HepG2 (cell line): ENCODE measurements around the gene RTN4. TPM values are rescaled to one million over a fixed set of nuclear protein-coding genes. Genes with fewer than 3 reads are reported as not detected.

Experiments
- BRCA1 ChIP-seq: sonication (generic); formaldehyde crosslinking; IDR thresholded peaks from 2 replicates; pipeline ENCODE4 v1.4.0; 2020; ENCODE audit warnings: missing genetic modification reagents
- CHD2 ChIP-seq: IDR thresholded peaks from 2 replicates; pipeline ENCODE4 v1.6.1; 2011; ENCODE audit warnings: low read depth, low read length, improper control_type of control experiment
- FIP1L1 ChIP-seq: fragments of 200-400 bp; formaldehyde crosslinking; IDR thresholded peaks from 2 replicates; pipeline ENCODE4 v1.6.1; 2018; ENCODE audit warnings: low read depth, mild to moderate bottlenecking, low read length, moderate library complexity, borderline replicate concordance; ENCODE audit not compliant: insufficient read depth
- IRF9 ChIP-seq: sonication (generic); formaldehyde crosslinking; IDR thresholded peaks from 2 replicates; pipeline ENCODE4 v1.8.0; 2022; ENCODE audit warnings: missing genetic modification reagents, mild to moderate bottlenecking, borderline replicate concordance
- KDM6A ChIP-seq: IDR thresholded peaks from 2 replicates; pipeline ENCODE4 v1.6.1; 2016; ENCODE audit warnings: low read depth
- NPAS2 ChIP-seq: sonication (generic); formaldehyde crosslinking; IDR thresholded peaks from 2 replicates; pipeline ENCODE4 v1.8.0; 2022; ENCODE audit warnings: mild to moderate bottlenecking, missing genetic modification reagents, borderline replicate concordance
- PHF20 ChIP-seq: sonication (generic); formaldehyde crosslinking; IDR thresholded peaks from 2 replicates; pipeline ENCODE4 v1.5.0; 2020; ENCODE audit warnings: mild to moderate bottlenecking, missing genetic modification reagents
- POLR2AphosphoS2 ChIP-seq: IDR thresholded peaks from 2 replicates; pipeline ENCODE4 v1.6.1; 2011; ENCODE audit warnings: low read depth, low read length, improper control_type of control experiment
- TARDBP ChIP-seq: sonication (generic); formaldehyde crosslinking; IDR thresholded peaks from 2 replicates; pipeline ENCODE4 v1.8.0; 2022; ENCODE audit warnings: mild to moderate bottlenecking, missing genetic modification reagents
- TFE3 ChIP-seq: IDR thresholded peaks from 2 replicates; pipeline ENCODE4 v1.6.1; 2016
- ZHX2 ChIP-seq, 2 experiments: sonication (generic) in 1 of 2; formaldehyde crosslinking in 1 of 2; IDR thresholded peaks; 2 replicates each; pipeline versions ENCODE4 v1.6.1 to v1.9.0; 2014 to 2022; ENCODE audit warnings: antibody characterized with exemption in 1 of 2, borderline replicate concordance in 1 of 2, inconsistent platforms in 1 of 2, low read depth in 1 of 2, missing genetic modification reagents in 1 of 2
- ZNF17 ChIP-seq: sonication (generic); formaldehyde crosslinking; IDR thresholded peaks from 2 replicates; pipeline ENCODE4 v1.5.0; 2020; ENCODE audit warnings: mild to moderate bottlenecking, missing genetic modification reagents
- ZNF225 ChIP-seq: sonication (generic); formaldehyde crosslinking; IDR thresholded peaks from 2 replicates; pipeline ENCODE4 v1.4.0; 2020; ENCODE audit warnings: mild to moderate bottlenecking, missing genetic modification reagents
- ZNF281 ChIP-seq: sonication (generic); formaldehyde crosslinking; IDR thresholded peaks from 2 replicates; pipeline ENCODE4 v1.4.0; 2020; ENCODE audit warnings: missing genetic modification reagents, borderline replicate concordance
- ZNF543 ChIP-seq: sonication (generic); formaldehyde crosslinking; IDR thresholded peaks from 2 replicates; pipeline ENCODE4 v1.4.0; 2020; ENCODE audit warnings: mild to moderate bottlenecking, missing genetic modification reagents
- ZNF546 ChIP-seq: sonication (generic); formaldehyde crosslinking; conservative IDR thresholded peaks from 2 replicates; pipeline ENCODE4 v1.8.1; 2023; ENCODE audit warnings: mild to moderate bottlenecking, missing genetic modification reagents
- ZNF781 ChIP-seq: sonication (generic); formaldehyde crosslinking; IDR thresholded peaks from 2 replicates; pipeline ENCODE4 v1.5.1; 2020; ENCODE audit warnings: borderline replicate concordance, mild to moderate bottlenecking, missing genetic modification reagents; ENCODE audit errors: not compliant biosample characterization
- polyA plus RNA-seq, 8 experiments: library from polyadenylated mRNA; depleted of rRNA in 3 of 8; stranded (reverse) in 7 of 8; unstranded in 1 of 8; fragments of >200 nt; fragmentation: Illumina TruSeq in 4 of 8; extraction: Trizol in 4 of 8; gene quantifications; 2 replicates each; pipeline versions ENCODE4 v1.2.1 to v1.2.3, GENCODE V29; 2011 to 2016; ENCODE audit warnings: low read depth in 4 of 8, missing spikeins in 1 of 8, mixed read lengths in 1 of 8; ENCODE audit not compliant: insufficient read depth in 1 of 8
- total RNA-seq, 5 experiments: library from RNA; depleted of rRNA; stranded (reverse); fragments of >200 nt; fragmentation: Illumina TruSeq; extraction: Trizol; gene quantifications; 2 replicates each; pipeline ENCODE4 v1.2.3, GENCODE V29; 2016; ENCODE audit warnings: low read depth in 1 of 5

Gene RTN4
- total and polyA plus RNA-seq, 2 of the 13 experiments (the other 11 are each of a cell fraction or from before 2014, with no cell fraction given): 98.4 to 133 TPM

- TF ChIP-seq ZHX2 (IDR thresholded peaks at IDR 0.05; ENCODE audit: low read depth) (0 out of 2 replicates have a peak, but pooled peaks have one; percentile 13), ZHX2 (CRISPR knock-in tag; IDR thresholded peaks at IDR 0.05; ENCODE audit: borderline replicate concordance) (no peak), TARDBP (CRISPR knock-in tag) (peak; percentile 64), ZNF17 (CRISPR knock-in tag) (no peak), IRF9 (CRISPR knock-in tag) (peak; percentile 76), ZNF546 (peak; percentile 27; the same call in 1 of the 2 replicates), ZNF225 (CRISPR knock-in tag) (peak; percentile 84), ZNF781 (CRISPR knock-in tag) (no peak), ZNF543 (CRISPR knock-in tag) (peak; percentile 68), PHF20 (CRISPR knock-in tag) (peak; percentile 45; the same call in 1 of the 2 replicates), CHD2 (peak; percentile 45; the same call in 1 of the 2 replicates), NPAS2 (CRISPR knock-in tag) (no peak), ZNF281 (CRISPR knock-in tag) (peak; percentile 99), TFE3 (CRISPR knock-in tag) (no peak), FIP1L1 (no peak), BRCA1 (CRISPR knock-in tag) (no peak), KDM6A (CRISPR knock-in tag) (no peak), POLR2AphosphoS2 (no peak)
Measured at GRCh38 chr2:55049043-55049820, 1.0 kb downstream of the RTN4 start (continued).
